ENCODE measurements around the gene GRM3. TPM values are rescaled to one million over a fixed set of nuclear protein-coding genes. Genes with fewer than 3 reads are reported as not detected.
A peak's percentile ranks its signal among the peaks of the same experiment; 100 is the strongest.

The GRM3 gene
- total RNA-seq, 2 experiments from 2014 or later: not detected

- TF ChIP-seq EZH2phosphoT487 (IDR thresholded peaks at IDR 0.05; ENCODE audit: borderline replicate concordance, low read depth, low read length): no peak
- TF ChIP-seq CTCF (conservative IDR thresholded peaks at IDR 0.05; ENCODE audit: low read length): no peak
- intact Hi-C loops (cut with micrococcal nuclease; ENCODE audit: unreplicated experiment): loop anchor here (5.0 to 10.0 kb wide), 3 partner anchors 294 to 1012 kb away; no protein-coding TSS in a partner anchor
- Histone ChIP-seq H3K27ac (ENCODE audit: low read depth, low read length, poor library complexity, severe bottlenecking) (no peak overlapping the region), H3K9me2 (ENCODE audit: insufficient read depth, low read length) (no peaks in the 10 kb centered on the region), H3K4me1 (ENCODE audit: insufficient read depth, low read length, poor library complexity, severe bottlenecking) (no peaks in the 10 kb centered on the region), H3K9me3 (ENCODE audit: low read length) (no peaks in the 10 kb centered on the region), H3K79me2 (ENCODE audit: insufficient read depth, low read depth, low read length) (no peaks in the 10 kb centered on the region), H3K36me3 (ENCODE audit: insufficient read depth, low read length) (no peaks in the 10 kb centered on the region), H4K20me1 (ENCODE audit: insufficient read depth, low read length) (no peaks in the 10 kb centered on the region), H3K4me3 (ENCODE audit: low read depth, low read length, poor library complexity, severe bottlenecking) (no peak overlapping the region), H2AFZ (ENCODE audit: low read length) (no peak overlapping the region), H3K4me2 (ENCODE audit: low read length) (no peak overlapping the region)
- no peak for DNase-seq (ENCODE audit: low spot score)
- BruUV-seq (replicated peaks): no TSS peak
- CTCF ChIA-PET (ENCODE audit: unreplicated experiment): interaction anchor here (0.7 kb wide), 1 partner anchor 9 kb away, joined by 3 read pairs; no protein-coding TSS in a partner anchor
- POLR2A ChIA-PET: interaction anchor here (0.6 to 1.0 kb wide), 3 partner anchors 16 to 258 kb away, joined by 3 read pairs; no protein-coding TSS in a partner anchor
Measured at GRCh38 chr7:86908948-86909347, 265.2 kb downstream of the GRM3 start.

- POLR2A ChIA-PET: no interaction called here
- intact Hi-C loops (cut with micrococcal nuclease; ENCODE audit: unreplicated experiment): loop anchor here (5.0 kb wide), 1 partner anchor 326 kb away; no protein-coding TSS in a partner anchor
- DNase-seq (ENCODE audit: low spot score): peak; percentile 10
Measured at GRCh38 chr7:86911659-86912058, 267.9 kb downstream of the GRM3 start.

More at GRCh38 chr7:86911659-86912058, 267.9 kb downstream of the GRM3 start:
- no peak overlapping the region for H2AFZ ChIP-seq (ENCODE audit: low read length)
- TF ChIP-seq EZH2phosphoT487 (IDR thresholded peaks at IDR 0.05; ENCODE audit: borderline replicate concordance, low read depth, low read length): no peak
- TF ChIP-seq CTCF (conservative IDR thresholded peaks at IDR 0.05; ENCODE audit: low read length): peak; percentile 59
- H3K36me3 ChIP-seq (ENCODE audit: insufficient read depth, low read length): no peaks in the 10 kb centered on the region
- H4K20me1 ChIP-seq (ENCODE audit: insufficient read depth, low read length): 0 out of 2 replicates have a peak, but pooled peaks cover 4% of the 10 kb centered on the region
- no TSS peak for BruUV-seq (replicated peaks)
- no peaks in the 10 kb centered on the region for H3K79me2 ChIP-seq (ENCODE audit: insufficient read depth, low read depth, low read length)
- H3K9me2 ChIP-seq (ENCODE audit: insufficient read depth, low read length): no peaks in the 10 kb centered on the region
- CTCF ChIA-PET (ENCODE audit: unreplicated experiment): no interaction called here
- H3K4me2 ChIP-seq (ENCODE audit: low read length): no peak overlapping the region
- no peak overlapping the region for H3K4me3 ChIP-seq (ENCODE audit: low read depth, low read length, poor library complexity, severe bottlenecking)
- no peaks in the 10 kb centered on the region for H3K4me1 ChIP-seq (ENCODE audit: insufficient read depth, low read length, poor library complexity, severe bottlenecking)
- no peak overlapping the region for H3K27ac ChIP-seq (ENCODE audit: low read depth, low read length, poor library complexity, severe bottlenecking)
- no peaks in the 10 kb centered on the region for H3K9me3 ChIP-seq (ENCODE audit: low read length)

Measured in OCI-LY7 (cell line).